ENCODE measurements around the gene REXO4. TPM values are rescaled to one million over a fixed set of nuclear protein-coding genes. Genes with fewer than 3 reads are reported as not detected.
"Not testable (repeated sequence)": the region's sequence is repeated elsewhere in the genome, so short reads cannot be mapped to it uniquely, and the experiment has no call there.

The REXO4 gene
- total and polyA plus RNA-seq, 2 experiments from 2014 or later, result 31.1 to 36.3 TPM

DNA sequence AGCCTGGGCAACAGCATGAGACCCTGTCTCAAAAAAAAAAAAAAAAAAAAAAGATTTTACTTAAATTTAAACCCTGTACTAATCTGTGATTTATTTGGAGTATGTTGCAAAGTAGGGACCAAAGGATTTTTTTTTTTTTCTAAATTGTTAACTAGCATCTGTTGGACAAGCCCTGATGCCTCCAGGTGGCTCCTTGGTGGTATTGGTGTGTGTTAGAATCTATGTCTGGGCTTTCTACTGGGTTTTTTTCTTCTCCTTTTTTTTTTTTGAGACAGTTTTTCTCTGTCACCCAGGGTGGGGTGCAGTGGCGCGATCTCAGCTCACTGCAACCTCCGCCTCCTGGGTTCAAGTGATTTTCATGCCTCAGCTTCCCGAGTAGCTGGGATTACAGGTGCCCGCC is 34.1 kb upstream of the REXO4 start:
- H2AFZ ChIP-seq; H4K20me1 ChIP-seq (replicated peaks; ENCODE audit: insufficient read depth); H3K79me2 ChIP-seq (replicated peaks; ENCODE audit: insufficient read depth); H3K27ac Mint-ChIP-seq; H3K27me3 ChIP-seq (ENCODE audit: insufficient read depth); H3K4me1 ChIP-seq (ENCODE audit: insufficient read depth); H3K4me3 Mint-ChIP-seq; H3K4me3 ChIP-seq; H3K9me2 ChIP-seq (ENCODE audit: insufficient read depth); H3K9me3 Mint-ChIP-seq; H3K4me1 Mint-ChIP-seq; H3K27ac ChIP-seq (ENCODE audit: low read depth); H3K4me2 ChIP-seq; ATAC-seq; H3K27me3 Mint-ChIP-seq (ENCODE audit: insufficient read depth, low read depth, poor library complexity); H3K36me3 ChIP-seq (ENCODE audit: insufficient read depth); H3F3A ChIP-seq (replicated peaks; ENCODE audit: low read depth); H3K36me3 Mint-ChIP-seq (ENCODE audit: low read depth); DNase-seq (ENCODE audit: low spot score): not testable (repeated sequence)

DNA sequence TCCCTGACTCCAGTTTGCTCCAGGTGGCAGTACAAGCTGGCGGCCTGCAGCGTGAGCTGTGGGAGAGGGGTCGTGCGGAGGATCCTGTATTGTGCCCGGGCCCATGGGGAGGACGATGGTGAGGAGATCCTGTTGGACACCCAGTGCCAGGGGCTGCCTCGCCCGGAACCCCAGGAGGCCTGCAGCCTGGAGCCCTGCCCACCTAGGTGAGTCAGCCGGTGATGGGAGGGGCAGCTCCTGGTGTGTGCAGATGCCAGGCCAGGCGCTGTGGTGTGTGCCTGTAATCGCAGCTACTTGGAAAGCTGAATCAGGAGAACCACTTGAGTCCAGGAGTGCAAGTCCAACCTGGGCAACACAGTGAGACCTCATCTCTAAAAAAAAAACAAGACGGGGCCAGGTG is 31.9 kb upstream of the REXO4 start:
- H3K27ac ChIP-seq (ENCODE audit: low read depth), result no peak overlapping the region
- DNase-seq (ENCODE audit: low spot score) (no peak), ATAC-seq (no peak)
- no peak for TF ChIP-seq ZNF331 (CRISPR knock-in tag; IDR thresholded peaks at IDR 0.05; ENCODE audit: low read depth)
- TF ChIP-seq, protein P1, sequence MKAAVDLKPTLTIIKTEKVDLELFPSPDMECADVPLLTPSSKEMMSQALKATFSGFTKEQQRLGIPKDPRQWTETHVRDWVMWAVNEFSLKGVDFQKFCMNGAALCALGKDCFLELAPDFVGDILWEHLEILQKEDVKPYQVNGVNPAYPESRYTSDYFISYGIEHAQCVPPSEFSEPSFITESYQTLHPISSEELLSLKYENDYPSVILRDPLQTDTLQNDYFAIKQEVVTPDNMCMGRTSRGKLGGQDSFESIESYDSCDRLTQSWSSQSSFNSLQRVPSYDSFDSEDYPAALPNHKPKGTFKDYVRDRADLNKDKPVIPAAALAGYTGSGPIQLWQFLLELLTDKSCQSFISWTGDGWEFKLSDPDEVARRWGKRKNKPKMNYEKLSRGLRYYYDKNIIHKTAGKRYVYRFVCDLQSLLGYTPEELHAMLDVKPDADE (IDR thresholded peaks at IDR 0.05), result no peak
- TF ChIP-seq NANOG (IDR thresholded peaks at IDR 0.05; ENCODE audit: borderline replicate concordance), result no peak
- no peak for TF ChIP-seq STAT1 (IDR thresholded peaks at IDR 0.05; ENCODE audit: unreplicated experiment)
- TF ChIP-seq, protein P2, sequence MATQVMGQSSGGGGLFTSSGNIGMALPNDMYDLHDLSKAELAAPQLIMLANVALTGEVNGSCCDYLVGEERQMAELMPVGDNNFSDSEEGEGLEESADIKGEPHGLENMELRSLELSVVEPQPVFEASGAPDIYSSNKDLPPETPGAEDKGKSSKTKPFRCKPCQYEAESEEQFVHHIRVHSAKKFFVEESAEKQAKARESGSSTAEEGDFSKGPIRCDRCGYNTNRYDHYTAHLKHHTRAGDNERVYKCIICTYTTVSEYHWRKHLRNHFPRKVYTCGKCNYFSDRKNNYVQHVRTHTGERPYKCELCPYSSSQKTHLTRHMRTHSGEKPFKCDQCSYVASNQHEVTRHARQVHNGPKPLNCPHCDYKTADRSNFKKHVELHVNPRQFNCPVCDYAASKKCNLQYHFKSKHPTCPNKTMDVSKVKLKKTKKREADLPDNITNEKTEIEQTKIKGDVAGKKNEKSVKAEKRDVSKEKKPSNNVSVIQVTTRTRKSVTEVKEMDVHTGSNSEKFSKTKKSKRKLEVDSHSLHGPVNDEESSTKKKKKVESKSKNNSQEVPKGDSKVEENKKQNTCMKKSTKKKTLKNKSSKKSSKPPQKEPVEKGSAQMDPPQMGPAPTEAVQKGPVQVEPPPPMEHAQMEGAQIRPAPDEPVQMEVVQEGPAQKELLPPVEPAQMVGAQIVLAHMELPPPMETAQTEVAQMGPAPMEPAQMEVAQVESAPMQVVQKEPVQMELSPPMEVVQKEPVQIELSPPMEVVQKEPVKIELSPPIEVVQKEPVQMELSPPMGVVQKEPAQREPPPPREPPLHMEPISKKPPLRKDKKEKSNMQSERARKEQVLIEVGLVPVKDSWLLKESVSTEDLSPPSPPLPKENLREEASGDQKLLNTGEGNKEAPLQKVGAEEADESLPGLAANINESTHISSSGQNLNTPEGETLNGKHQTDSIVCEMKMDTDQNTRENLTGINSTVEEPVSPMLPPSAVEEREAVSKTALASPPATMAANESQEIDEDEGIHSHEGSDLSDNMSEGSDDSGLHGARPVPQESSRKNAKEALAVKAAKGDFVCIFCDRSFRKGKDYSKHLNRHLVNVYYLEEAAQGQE (IDR thresholded peaks at IDR 0.05; ENCODE audit: unreplicated experiment), result no peak
- TF ChIP-seq EZH2phosphoT487 (IDR thresholded peaks at IDR 0.05; ENCODE audit: unreplicated experiment), result no peak
- no peak for TF ChIP-seq POLR2AphosphoS5 (IDR thresholded peaks at IDR 0.05; ENCODE audit: low read depth)
- no peak for TF ChIP-seq CREB1 (CRISPR knock-in tag; IDR thresholded peaks at IDR 0.05; ENCODE audit: low read depth)
- no peak for TF ChIP-seq JUNB (IDR thresholded peaks at IDR 0.05; ENCODE audit: unreplicated experiment)
- TF ChIP-seq, protein P3, sequence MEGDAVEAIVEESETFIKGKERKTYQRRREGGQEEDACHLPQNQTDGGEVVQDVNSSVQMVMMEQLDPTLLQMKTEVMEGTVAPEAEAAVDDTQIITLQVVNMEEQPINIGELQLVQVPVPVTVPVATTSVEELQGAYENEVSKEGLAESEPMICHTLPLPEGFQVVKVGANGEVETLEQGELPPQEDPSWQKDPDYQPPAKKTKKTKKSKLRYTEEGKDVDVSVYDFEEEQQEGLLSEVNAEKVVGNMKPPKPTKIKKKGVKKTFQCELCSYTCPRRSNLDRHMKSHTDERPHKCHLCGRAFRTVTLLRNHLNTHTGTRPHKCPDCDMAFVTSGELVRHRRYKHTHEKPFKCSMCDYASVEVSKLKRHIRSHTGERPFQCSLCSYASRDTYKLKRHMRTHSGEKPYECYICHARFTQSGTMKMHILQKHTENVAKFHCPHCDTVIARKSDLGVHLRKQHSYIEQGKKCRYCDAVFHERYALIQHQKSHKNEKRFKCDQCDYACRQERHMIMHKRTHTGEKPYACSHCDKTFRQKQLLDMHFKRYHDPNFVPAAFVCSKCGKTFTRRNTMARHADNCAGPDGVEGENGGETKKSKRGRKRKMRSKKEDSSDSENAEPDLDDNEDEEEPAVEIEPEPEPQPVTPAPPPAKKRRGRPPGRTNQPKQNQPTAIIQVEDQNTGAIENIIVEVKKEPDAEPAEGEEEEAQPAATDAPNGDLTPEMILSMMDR (conservative IDR thresholded peaks at IDR 0.05; ENCODE audit: low read depth in 2 of 2), result no peak
- no peak for TF ChIP-seq EZH2 (IDR thresholded peaks at IDR 0.05; ENCODE audit: low read depth, unreplicated experiment)

More for the DNA sequence above, 31.9 kb upstream of the REXO4 start:
- Histone ChIP-seq H3K36me3 (ENCODE audit: insufficient read depth) (no peaks in the 10 kb centered on the region), H4K20me1 (replicated peaks; ENCODE audit: insufficient read depth) (no peaks in the 10 kb centered on the region), H3K27me3 (ENCODE audit: insufficient read depth) (no peaks in the 10 kb centered on the region), H3K4me1 (ENCODE audit: insufficient read depth) (no peaks in the 10 kb centered on the region), H2AFZ (no peak overlapping the region), H3F3A (replicated peaks; ENCODE audit: low read depth) (no peaks in the 10 kb centered on the region), H3K9me2 (ENCODE audit: insufficient read depth) (no peaks in the 10 kb centered on the region), H3K4me2 (no peak overlapping the region), H3K79me2 (replicated peaks; ENCODE audit: insufficient read depth) (no peaks in the 10 kb centered on the region), H3K4me3 (no peak overlapping the region)
- Mint-ChIP-seq H3K4me3 (no peak overlapping the region), H3K27ac (no peak overlapping the region), H3K27me3 (ENCODE audit: insufficient read depth, low read depth, poor library complexity) (peaks cover 4% of the 10 kb centered on the region), H3K36me3 (ENCODE audit: low read depth) (no peaks in the 10 kb centered on the region; the same call in 2 of the 3 replicates), H3K9me3 (no peaks in the 10 kb centered on the region), H3K4me1 (no peaks in the 10 kb centered on the region)

All from GM23338 (cell line).